ENCODE data around the gene SAMD14.

Gene SAMD14

DNA sequence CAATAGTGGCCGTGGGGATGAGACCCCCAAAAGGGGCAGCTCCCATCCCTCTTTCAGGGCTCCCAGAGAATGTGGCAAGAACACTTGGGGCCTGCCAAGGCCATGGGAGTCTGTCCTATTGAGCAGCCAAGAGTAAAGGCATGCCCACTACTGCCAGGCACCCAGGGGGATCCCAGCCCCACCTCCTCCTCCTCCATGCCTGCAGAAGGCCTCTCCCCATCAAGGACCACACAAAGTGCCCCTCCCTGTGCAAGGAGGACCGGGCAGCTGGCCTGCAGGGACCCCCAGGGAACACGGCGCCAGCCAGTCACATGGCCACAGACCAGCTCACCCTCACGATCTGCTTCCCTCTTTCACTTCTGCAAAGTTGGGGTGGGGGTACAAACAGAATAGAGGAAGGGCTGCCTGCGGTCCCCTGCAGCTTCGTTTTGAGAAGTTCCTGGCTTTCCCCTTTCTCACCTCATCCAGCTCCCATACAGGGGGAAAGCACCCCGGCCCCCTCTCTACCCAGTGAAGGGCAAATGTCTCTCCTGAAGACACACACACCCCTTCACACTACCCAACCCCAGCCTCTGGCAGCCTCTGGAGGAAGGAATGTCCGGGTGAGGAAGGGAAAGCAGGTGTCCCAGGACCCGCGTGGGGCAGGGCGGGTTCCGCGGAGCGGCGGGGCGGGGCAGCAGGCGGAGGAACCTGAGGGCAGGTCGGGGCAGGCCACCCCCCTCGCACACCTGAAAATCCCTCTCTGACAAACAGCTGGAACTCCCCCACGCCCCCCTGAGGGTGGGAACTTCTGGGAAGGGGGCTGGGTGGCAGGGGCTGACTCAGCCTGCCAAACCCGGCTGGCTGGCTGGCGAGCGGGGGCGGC lies 18.5 kb upstream of the SAMD14 start:
- peak; percentile 48 to 56 for DNase-seq (ENCODE audit: low read depth in 2 of 2)

DNA sequence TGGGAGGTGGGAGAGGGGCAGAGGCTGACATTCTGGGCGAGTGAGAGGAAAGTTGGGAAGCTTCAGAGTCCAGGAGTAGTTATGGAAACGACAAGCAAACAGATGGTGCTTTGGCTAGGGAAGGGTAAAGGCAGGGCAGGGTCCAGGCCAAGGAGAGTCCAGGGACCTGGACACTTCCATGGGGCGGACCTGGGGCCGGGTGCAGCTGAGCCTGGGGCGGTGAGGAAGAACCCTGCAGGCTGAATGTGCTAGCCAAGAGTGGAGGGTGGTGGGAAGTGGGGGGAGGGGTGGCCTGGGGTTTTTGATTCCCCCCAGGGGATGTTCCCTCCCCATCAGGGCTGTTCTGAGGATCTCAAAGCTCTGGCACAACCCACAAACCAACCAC lies 17.9 kb upstream of the SAMD14 start:
- no peak for DNase-seq (ENCODE audit: low read depth in 2 of 2)

GRCh38 chr17:50146927-50147665 lies 17.1 kb upstream of the SAMD14 start:
- DNase-seq (ENCODE audit: low read depth in 2 of 2): no peak

GRCh38 chr17:50146230-50146926 lies 16.4 kb upstream of the SAMD14 start:
- no peak for DNase-seq (ENCODE audit: low read depth in 2 of 2)

DNA sequence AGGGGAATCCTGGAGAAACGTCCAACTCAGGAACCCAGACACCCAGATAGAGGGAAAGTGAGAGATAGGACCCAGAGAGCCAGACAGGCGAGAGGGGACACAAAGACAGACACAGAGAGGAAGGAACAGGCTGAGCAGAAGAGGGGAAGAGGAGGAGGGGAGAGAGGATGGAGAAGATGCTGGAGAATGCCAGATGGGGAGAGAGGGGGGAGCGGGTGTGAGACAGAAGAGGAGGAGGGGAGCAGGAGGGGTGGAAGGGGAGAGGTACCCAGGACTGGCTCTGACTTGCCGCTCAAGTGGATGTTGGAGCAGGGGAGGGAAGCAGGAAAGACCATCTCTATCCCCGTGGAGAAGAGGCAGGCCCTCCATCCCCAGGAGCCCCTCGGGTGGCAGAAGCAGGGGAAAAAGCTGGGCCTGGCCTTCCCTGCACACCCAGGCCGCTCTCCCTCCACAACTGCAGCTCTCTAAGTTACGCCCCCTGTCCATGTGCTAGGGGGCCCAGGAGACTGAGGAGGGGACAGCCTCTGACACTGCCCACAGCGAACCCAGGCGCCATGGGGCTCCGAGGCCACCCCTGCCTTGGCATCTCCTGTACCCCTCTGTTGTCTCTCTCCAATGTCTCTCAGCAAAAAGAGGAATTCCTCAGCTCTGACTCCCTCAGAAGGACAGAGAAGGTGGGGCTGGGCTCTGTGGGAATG lies 15.7 kb upstream of the SAMD14 start:
- no peak for DNase-seq (ENCODE audit: low read depth in 2 of 2)

- no peak for DNase-seq (ENCODE audit: low read depth in 2 of 2)
These were observed 15.0 kb upstream of the SAMD14 start for GRCh38 chr17:50144845-50145531.

GRCh38 chr17:50144355-50144754 lies 14.4 kb upstream of the SAMD14 start:
- DNase-seq (ENCODE audit: low read depth in 2 of 2): no peak

- no peak for DNase-seq (ENCODE audit: low read depth in 2 of 2)
These were observed 13.7 kb upstream of the SAMD14 start for GRCh38 chr17:50143461-50144176.

DNA sequence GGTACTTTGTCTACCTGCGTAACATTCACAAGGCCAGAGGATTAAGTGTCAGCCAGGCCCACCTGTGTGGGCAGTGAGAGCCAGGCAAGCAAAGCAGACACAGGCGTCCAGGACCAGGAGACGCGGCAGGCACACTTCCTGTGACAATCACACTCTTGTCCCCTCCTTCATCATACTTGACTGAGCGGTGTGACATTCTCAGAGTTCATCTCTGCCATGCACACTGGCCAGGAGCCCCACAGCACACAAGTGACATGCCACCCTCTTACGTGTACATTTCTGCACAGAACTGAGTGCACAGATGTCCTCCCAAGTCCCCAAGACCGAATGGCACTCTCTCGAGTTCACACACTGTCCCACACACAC lies 11.8 kb upstream of the SAMD14 start:
- DNase-seq (ENCODE audit: low read depth in 2 of 2): no peak

GRCh38 chr17:50141026-50141744 lies 11.2 kb upstream of the SAMD14 start:
- no peak for DNase-seq (ENCODE audit: low read depth in 2 of 2)

DNA sequence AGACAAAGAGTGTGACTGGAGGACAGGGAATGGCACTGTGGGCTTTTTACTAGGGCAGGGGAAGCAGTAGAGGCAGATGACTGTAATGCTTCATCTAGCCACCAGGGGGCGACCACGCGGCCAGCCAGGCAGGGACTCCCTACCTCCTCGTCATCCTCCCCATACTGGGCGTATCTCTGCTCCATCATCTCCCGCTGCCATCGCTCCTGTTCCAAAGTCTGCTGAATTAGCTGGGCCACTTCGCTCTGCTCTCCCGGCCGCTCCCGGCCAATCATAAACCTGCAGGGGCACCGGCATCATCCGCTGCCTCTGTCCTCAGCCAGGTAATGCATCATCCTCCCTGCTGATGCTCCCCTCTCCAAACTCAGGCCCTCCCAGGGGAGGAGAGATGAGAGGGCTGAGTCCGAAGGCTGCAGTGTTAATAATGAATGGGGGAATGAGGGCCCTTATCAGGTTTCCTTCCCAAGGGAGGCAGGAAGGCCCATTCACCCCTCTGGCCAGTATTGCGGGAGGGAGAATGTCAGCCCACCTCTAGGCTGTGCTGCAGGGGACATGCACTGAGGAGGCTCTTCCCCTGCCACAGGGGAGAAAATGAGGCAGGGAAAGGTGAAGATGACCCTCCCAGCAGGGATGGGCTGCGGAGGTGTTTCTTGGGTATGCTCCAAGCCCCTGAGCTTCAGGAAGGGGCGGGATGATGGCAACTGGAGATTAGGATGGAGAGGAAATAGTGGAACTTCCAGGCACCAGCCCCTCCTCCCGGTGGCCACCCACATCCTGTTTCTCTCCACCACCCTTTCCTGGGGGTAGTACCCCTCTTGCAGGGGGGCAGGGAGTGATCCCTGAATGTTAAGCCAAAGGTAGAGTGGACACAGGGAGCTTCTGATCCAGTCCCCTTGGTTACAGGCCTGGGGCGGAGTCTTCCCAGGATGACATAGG lies 10.3 kb upstream of the SAMD14 start:
- DNase-seq (ENCODE audit: low read depth in 2 of 2): peak; percentile 64 to 70

- DNase-seq (ENCODE audit: low read depth in 2 of 2): no peak
These were observed 9.3 kb upstream of the SAMD14 start for GRCh38 chr17:50139185-50139783.

DNA sequence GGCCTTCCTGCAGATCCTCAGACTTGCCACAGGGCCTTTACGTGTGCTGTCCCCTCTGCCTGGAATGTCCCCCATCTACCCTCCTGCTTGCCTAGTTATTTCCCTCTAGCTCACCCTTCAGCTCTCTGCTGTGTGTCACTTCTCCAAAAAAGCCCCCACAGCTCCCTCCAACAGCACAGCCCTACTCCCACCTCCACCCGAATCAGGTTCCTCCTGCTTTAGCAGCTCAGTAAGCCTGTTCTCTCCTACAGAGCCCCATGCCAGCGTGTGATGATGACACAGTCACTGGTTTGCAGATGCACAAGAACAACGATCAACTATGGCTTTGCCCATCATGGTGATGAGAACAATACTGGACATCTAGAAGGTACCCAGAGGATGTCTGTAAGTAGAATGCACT lies 7.1 kb upstream of the SAMD14 start:
- no peak for DNase-seq (ENCODE audit: low read depth in 2 of 2)

- DNase-seq (ENCODE audit: low read depth in 2 of 2): no peak
These were observed 6.2 kb upstream of the SAMD14 start for GRCh38 chr17:50136096-50136687.

DNA sequence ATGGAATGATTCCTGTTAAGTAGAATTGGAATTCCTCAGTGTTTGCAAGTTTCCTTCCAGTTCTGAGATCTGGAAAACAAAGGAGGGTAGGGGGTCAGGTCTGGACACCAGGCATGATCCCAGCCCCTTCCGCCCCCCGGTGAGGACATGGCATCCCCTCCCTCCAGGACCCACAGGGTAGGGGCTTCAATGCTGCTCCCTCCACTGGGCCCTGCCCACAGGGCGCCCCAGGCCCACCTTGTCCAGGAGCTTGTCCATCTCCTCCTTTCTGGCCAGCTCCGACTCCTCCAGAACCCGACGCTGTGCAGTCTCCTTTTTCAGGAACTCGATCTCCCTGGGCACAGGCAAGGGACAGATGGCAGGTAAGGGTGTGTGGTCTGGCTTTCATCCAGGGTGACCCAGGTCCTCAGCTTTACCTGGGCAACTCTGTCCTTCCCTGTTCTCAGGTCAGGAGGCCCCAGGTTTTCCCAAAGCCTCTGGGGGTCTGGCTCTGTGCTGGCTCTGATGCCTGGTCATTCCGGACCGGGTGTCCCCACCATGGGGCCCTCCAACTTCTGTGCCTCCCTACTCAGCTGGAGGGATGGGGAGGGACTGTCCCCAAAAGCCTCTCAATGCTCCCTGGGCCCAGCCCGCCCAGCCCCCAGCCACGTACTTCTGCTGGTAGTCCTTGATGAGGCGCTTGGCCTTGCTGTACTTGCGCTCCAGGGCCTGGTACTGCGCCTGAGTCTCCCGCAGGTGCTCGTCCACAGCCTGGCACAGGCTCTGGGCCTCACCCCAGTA lies 5.5 kb upstream of the SAMD14 start:
- no peak for DNase-seq (ENCODE audit: low read depth in 2 of 2)

- no peak for DNase-seq (ENCODE audit: low read depth in 2 of 2)
These were observed 4.5 kb upstream of the SAMD14 start for GRCh38 chr17:50134206-50135110.
